ENCODE measurements around the gene CAMK2G.
"Not testable (repeated sequence)": the region's sequence is repeated elsewhere in the genome, so short reads cannot be mapped to it uniquely, and the experiment has no call there.

CAMK2G gene

GRCh38 chr10:73810735-73811465, 63.5 kb downstream of the CAMK2G start:
- peak; percentile 41 for DNase-seq (ENCODE audit: low read depth)

- no peak for DNase-seq (ENCODE audit: low read depth)
These were observed 64.0 kb downstream of the CAMK2G start for GRCh38 chr10:73810358-73810734.

GRCh38 chr10:73809061-73809818, 65.1 kb downstream of the CAMK2G start:
- DNase-seq (ENCODE audit: low read depth), result no peak

- no peak for DNase-seq (ENCODE audit: low read depth)
These were observed 66.1 kb downstream of the CAMK2G start for GRCh38 chr10:73808021-73808815.

GRCh38 chr10:73807471-73807870, 66.9 kb downstream of the CAMK2G start:
- no peak for DNase-seq (ENCODE audit: low read depth)

- DNase-seq (ENCODE audit: low read depth), result no peak
These were observed 68.0 kb downstream of the CAMK2G start for GRCh38 chr10:73806176-73806950.

- DNase-seq (ENCODE audit: low read depth), result no peak
These were observed 70.6 kb downstream of the CAMK2G start for GRCh38 chr10:73803680-73804286.

GRCh38 chr10:73802276-73802991, 71.9 kb downstream of the CAMK2G start:
- DNase-seq (ENCODE audit: low read depth), result no peak

GRCh38 chr10:73801253-73801590, 73.1 kb downstream of the CAMK2G start:
- no peak for DNase-seq (ENCODE audit: low read depth)

GRCh38 chr10:73800560-73801252, 73.6 kb downstream of the CAMK2G start:
- no peak for DNase-seq (ENCODE audit: low read depth)

GRCh38 chr10:73799899-73800559, 74.3 kb downstream of the CAMK2G start:
- no peak for DNase-seq (ENCODE audit: low read depth)

GRCh38 chr10:73798927-73799560, 75.3 kb downstream of the CAMK2G start:
- DNase-seq (ENCODE audit: low read depth), result no peak

GRCh38 chr10:73798087-73798486, 76.3 kb downstream of the CAMK2G start:
- DNase-seq (ENCODE audit: low read depth), result no peak

GRCh38 chr10:73797324-73798025, 76.9 kb downstream of the CAMK2G start:
- no peak for DNase-seq (ENCODE audit: low read depth)

GRCh38 chr10:73796766-73797165, 77.6 kb downstream of the CAMK2G start:
- no peak for DNase-seq (ENCODE audit: low read depth)

- not testable (repeated sequence) for DNase-seq (ENCODE audit: low read depth)
These were observed 78.3 kb downstream of the CAMK2G start for GRCh38 chr10:73796035-73796434.

GRCh38 chr10:73795491-73795890, 78.9 kb downstream of the CAMK2G start:
- not testable (repeated sequence) for DNase-seq (ENCODE audit: low read depth)

GRCh38 chr10:73793456-73793855, 80.9 kb downstream of the CAMK2G start:
- no peak for DNase-seq (ENCODE audit: low read depth)

Measured in activated gamma-delta T cell treated with anti-CD3 and anti-CD28 coated beads, Interleukin-2, amount 50 U/mL, for 16 hours (primary cell).